Stomach smooth muscle (tissue), 2 donors: Measurements from ENCODE around the gene SNX33.
"Not testable (repeated sequence)": the region's sequence is repeated elsewhere in the genome, so short reads cannot be mapped to it uniquely, and the experiment has no call there.

Experiments
- H3K27ac ChIP-seq: one replicate; pipeline ENCODE4 v1.7.0; 2013; ENCODE audit warnings: mild to moderate bottlenecking, low read length, inconsistent platforms
- H3K27me3 ChIP-seq, 2 donors: one replicate each; pipeline ENCODE4 v1.7.0; 2013; ENCODE audit warnings: low read length in 2 of 2; ENCODE audit not compliant: insufficient read depth in 2 of 2, control insufficient read depth in 1 of 2
- H3K36me3 ChIP-seq, 2 donors: one replicate each; pipeline ENCODE4 v1.7.0; 2013; ENCODE audit warnings: low read length in 2 of 2; ENCODE audit not compliant: control insufficient read depth in 2 of 2, insufficient read depth in 2 of 2
- H3K4me1 ChIP-seq: one replicate; pipeline ENCODE4 v1.7.0; 2013; ENCODE audit warnings: low read length; ENCODE audit not compliant: control insufficient read depth, insufficient read depth
- H3K4me3 ChIP-seq, 2 donors: one replicate each; pipeline ENCODE4 v1.7.0; 2013; ENCODE audit warnings: low read length in 2 of 2
- H3K9ac ChIP-seq, 2 donors: one replicate each; pipeline ENCODE4 v1.7.0; 2013; ENCODE audit warnings: low read length in 2 of 2, mild to moderate bottlenecking in 1 of 2
- H3K9me3 ChIP-seq, 2 donors: one replicate each; pipeline ENCODE4 v1.7.0; 2013; ENCODE audit warnings: low read length in 2 of 2; ENCODE audit not compliant: control insufficient read depth in 2 of 2
- donor health status: healthy.
- donor health status: Pancreatic carcinoma.

SNX33 gene

GRCh38 chr15:75625542-75626347, 22.0 kb upstream of the SNX33 start, which contains the start of gene SNUPN:
TSS of gene SNUPN (minus strand) at chr15:75625725. CDS start at chr15:75621051, 4,674 bp downstream.
- Histone ChIP-seq H3K4me1 (peaks cover 6% of the 10 kb centered on the region), H3K4me3 (peak within 1 kb of the TSS; percentile 95 to 96), H3K27ac (peak within 1 kb of the TSS; percentile 95), H3K27me3 (no peaks in the 10 kb centered on the region), H3K9me3 (no peaks in the 10 kb centered on the region), H3K36me3 (no peaks in the 10 kb centered on the region), H3K9ac (peak within 1 kb of the TSS; percentile 90 to 91)

GRCh38 chr15:75631935-75632334, 15.8 kb upstream of the SNX33 start:
- H3K36me3 ChIP-seq: no peaks in the 10 kb centered on the region
- no peaks in the 10 kb centered on the region for H3K27me3 ChIP-seq
- no peaks in the 10 kb centered on the region for H3K9me3 ChIP-seq
- no peak overlapping the region for H3K9ac ChIP-seq
- peaks cover under 1% of the 10 kb centered on the region for H3K4me1 ChIP-seq
- no peak overlapping the region for H3K4me3 ChIP-seq
- H3K27ac ChIP-seq: no peak overlapping the region

- not testable (repeated sequence) for H3K36me3 ChIP-seq
- H3K4me1 ChIP-seq: peaks cover 20% of the 10 kb centered on the region
Observed at GRCh38 chr15:75633922-75634321, 13.8 kb upstream of the SNX33 start.

DNA sequence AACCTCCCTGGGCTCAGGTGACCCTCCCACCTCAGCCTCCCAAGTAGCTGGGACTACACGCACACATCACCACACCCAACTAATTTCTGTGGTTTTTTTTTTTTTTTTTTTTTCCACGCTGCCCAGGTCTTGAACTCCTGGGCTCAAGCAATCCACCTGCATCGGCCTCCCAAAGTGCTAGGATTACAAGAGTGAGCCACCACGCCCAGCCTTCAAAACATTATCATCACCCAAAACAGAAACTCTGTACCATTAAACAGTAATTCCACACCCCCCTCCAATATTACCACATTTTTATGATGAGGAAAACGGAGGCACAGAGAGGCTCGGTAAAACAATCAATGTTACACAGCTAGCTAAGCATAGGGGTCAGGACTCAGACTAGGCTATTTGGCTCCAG, 11.7 kb upstream of the SNX33 start:
- H3K27ac ChIP-seq: no peak overlapping the region
- no peaks in the 10 kb centered on the region for H3K9me3 ChIP-seq
- H3K4me1 ChIP-seq: peaks cover 34% of the 10 kb centered on the region
- no peaks in the 10 kb centered on the region for H3K27me3 ChIP-seq
- no peak overlapping the region for H3K9ac ChIP-seq
- H3K4me3 ChIP-seq: no peak overlapping the region
- no peaks in the 10 kb centered on the region for H3K36me3 ChIP-seq

More at GRCh38 chr15:75633922-75634321, 13.8 kb upstream of the SNX33 start:
- not testable (repeated sequence) for H3K27me3 ChIP-seq, H3K9ac ChIP-seq, H3K4me3 ChIP-seq, H3K9me3 ChIP-seq, H3K27ac ChIP-seq

- H3K27ac ChIP-seq: peak overlapping the region; percentile 86
- no peaks in the 10 kb centered on the region for H3K9me3 ChIP-seq
- peaks cover 34% of the 10 kb centered on the region for H3K4me1 ChIP-seq
- H3K4me3 ChIP-seq: peak overlapping the region in 1 of 2 donors; percentile 1
- H3K9ac ChIP-seq: peak overlapping the region; percentile 41 to 42
- no peaks in the 10 kb centered on the region for H3K36me3 ChIP-seq
- H3K27me3 ChIP-seq: no peaks in the 10 kb centered on the region
Observed at GRCh38 chr15:75637245-75638009, 10.3 kb upstream of the SNX33 start.

DNA sequence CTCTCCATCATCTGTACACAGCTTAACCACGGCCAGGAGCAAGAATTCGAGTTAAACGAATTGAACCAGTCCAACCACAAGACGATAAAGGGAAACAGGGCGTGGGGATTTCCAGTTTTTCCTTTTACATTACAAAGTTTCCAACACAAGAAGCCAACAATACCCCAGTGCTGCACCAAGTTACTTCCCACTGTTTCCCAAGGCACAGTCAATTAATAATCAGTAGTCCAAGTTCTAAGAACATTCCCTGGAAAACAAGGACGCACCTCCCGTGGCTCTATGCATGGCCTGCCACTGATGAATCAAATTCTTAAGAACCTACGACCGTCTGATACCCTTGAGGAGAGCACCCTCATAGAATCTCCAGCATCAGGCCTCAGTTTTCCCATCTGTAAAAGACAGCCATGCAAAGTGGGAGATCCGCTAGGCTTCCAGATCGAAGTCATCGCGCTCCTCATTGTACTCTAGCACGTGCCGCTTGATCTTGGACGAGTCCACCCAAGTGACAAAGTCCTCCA, 8.5 kb upstream of the SNX33 start:
- Histone ChIP-seq H3K4me1 (peaks cover 34% of the 10 kb centered on the region), H3K36me3 (no peaks in the 10 kb centered on the region), H3K4me3 (peak overlapping the region; percentile 99), H3K9ac (peak overlapping the region; percentile 82 to 85), H3K27me3 (no peaks in the 10 kb centered on the region), H3K9me3 (no peaks in the 10 kb centered on the region), H3K27ac (peak overlapping the region; percentile 86)

DNA sequence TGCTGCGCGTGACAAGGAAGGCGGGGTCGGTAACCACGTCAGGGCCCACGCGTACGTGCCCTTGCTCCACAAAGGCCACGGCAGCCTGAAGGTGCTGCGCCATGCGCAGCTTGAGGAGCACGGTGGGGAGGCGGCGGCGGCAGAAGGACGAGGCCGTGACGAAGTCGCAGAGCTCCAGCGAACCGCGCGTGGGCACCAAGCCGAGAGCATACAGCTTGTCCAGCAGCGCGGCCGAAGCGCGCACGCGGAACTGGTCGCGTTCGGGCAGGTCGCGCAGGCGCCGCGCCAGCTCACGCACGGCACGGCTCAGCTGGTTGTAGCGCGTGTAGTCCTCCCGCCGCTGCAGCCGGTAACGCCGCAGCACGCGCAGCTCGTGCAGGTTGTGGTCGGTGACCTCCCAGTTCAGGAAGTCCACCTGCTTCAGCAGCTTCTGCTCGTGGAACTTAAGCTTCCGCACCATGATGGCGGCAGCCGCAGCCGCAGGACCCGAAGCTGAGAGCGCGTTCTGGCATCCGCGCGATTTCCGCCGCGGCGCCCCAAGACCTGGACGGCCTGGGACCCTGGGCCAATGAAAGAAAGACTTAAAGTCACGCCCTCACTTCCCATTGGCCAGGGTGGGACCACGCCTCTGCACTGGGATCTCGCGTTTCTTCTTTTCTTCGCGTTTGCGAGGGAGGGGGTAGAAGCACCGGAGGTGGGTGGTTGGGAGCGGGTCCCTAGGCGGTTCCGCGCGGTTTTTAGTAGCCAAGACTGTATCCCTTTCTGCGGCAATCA, 7.8 kb upstream of the SNX33 start, which contains the start of gene IMP3:
IMP3 (minus strand) TSS at position 516 of the 774 bp plus-strand sequence; CDS start at position 460, 56 bp downstream.
- H3K27ac ChIP-seq: peak within 1 kb of the TSS; percentile 86
- H3K9me3 ChIP-seq: no peaks in the 10 kb centered on the region
- H3K4me3 ChIP-seq: peak within 1 kb of the TSS; percentile 99
- H3K36me3 ChIP-seq: no peaks in the 10 kb centered on the region
- H3K4me1 ChIP-seq: peaks cover 34% of the 10 kb centered on the region
- H3K9ac ChIP-seq: peak within 1 kb of the TSS; percentile 85 to 93
- H3K27me3 ChIP-seq: no peaks in the 10 kb centered on the region

GRCh38 chr15:75640483-75641178, 7.1 kb upstream of the SNX33 start:
- peak overlapping the region; percentile 85 to 93 for H3K9ac ChIP-seq
- no peaks in the 10 kb centered on the region for H3K27me3 ChIP-seq
- no peaks in the 10 kb centered on the region for H3K36me3 ChIP-seq
- peaks cover 34% of the 10 kb centered on the region for H3K4me1 ChIP-seq
- H3K4me3 ChIP-seq: peak overlapping the region; percentile 99
- H3K27ac ChIP-seq: peak overlapping the region; percentile 86
- no peaks in the 10 kb centered on the region for H3K9me3 ChIP-seq

DNA sequence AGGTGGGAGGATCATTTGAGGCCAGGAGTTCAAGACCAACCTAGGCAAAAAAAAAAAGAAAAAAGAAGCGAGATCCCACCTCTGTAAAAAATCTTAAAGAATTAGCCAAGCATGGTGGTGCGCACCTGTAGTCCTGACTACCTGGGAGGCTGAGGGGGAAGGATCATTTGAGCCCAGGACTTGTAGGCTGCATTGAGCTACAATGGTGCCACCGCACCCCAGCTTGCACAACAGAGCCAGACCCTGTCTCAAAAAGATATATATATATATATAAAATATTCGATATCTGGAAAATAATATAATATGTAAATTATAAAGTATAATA, 6.6 kb upstream of the SNX33 start:
- H3K4me1 ChIP-seq: peaks cover 37% of the 10 kb centered on the region
- H3K27ac ChIP-seq: peak overlapping the region; percentile 86
- no peaks in the 10 kb centered on the region for H3K27me3 ChIP-seq
- peak overlapping the region in 1 of 2 donors; percentile 99 for H3K4me3 ChIP-seq
- no peak overlapping the region for H3K9ac ChIP-seq
- H3K36me3 ChIP-seq: no peaks in the 10 kb centered on the region
- H3K9me3 ChIP-seq: no peaks in the 10 kb centered on the region

DNA sequence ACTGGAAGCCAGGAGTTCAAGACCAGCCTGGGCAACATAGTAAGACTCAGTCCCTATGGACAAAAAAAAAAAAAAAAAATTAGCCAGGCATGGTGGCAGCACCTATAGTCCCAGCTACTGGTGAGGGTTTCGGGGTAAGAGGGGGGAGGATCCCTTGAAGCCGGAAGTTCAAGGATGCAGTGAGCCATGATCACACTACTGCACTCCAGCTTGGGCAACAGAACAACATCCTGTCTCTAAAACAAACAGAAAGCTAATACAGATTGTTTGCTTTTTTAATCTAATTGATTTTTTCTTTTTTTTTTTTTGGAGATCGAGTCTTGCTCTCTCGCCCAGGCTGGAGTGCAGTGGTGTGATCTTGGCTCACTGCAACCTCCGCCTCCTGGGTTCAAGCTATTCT, 6.1 kb upstream of the SNX33 start:
- Histone ChIP-seq H3K9me3 (no peaks in the 10 kb centered on the region), H3K4me3 (no peak overlapping the region), H3K4me1 (peaks cover 41% of the 10 kb centered on the region), H3K27ac (no peak overlapping the region), H3K27me3 (no peaks in the 10 kb centered on the region), H3K9ac (no peak overlapping the region), H3K36me3 (no peaks in the 10 kb centered on the region)
